LNCaP clone FGC (cell line): ENCODE data around the gene NUSAP1.
"Not testable (repeated sequence)": the region's sequence is repeated elsewhere in the genome, so short reads cannot be mapped to it uniquely, and the experiment has no call there.

Source experiments
- DNase-seq: peaks from one replicate; pipeline ENCODE4 v3.0.0-alpha.2; 2011; ENCODE audit warnings: low read depth
- H3K4me3 ChIP-seq: 2 replicates; pipeline ENCODE4 v1.5.1; 2011; ENCODE audit warnings: mild to moderate bottlenecking, low read depth, low read length, control low read depth
- CTCF ChIP-seq: IDR thresholded peaks from 2 replicates; pipeline ENCODE4 v1.5.1; 2012; ENCODE audit warnings: mild to moderate bottlenecking; ENCODE audit not compliant: control insufficient read depth, insufficient read depth; ENCODE audit errors: extremely low read depth

The NUSAP1 gene

GRCh38 chr15:41288464-41288863 lies 44.2 kb upstream of the NUSAP1 start:
- DNase-seq: no peak
- no peak overlapping the region for H3K4me3 ChIP-seq
- no peak for TF ChIP-seq CTCF

GRCh38 chr15:41289953-41290352 lies 42.7 kb upstream of the NUSAP1 start:
- DNase-seq: peak; percentile 30
- no peak for TF ChIP-seq CTCF
- H3K4me3 ChIP-seq: no peak overlapping the region

- no peak for DNase-seq
- TF ChIP-seq CTCF: no peak
- H3K4me3 ChIP-seq: no peak overlapping the region
Measured at GRCh38 chr15:41291065-41291631, 41.5 kb upstream of the NUSAP1 start.

GRCh38 chr15:41292521-41292920 lies 40.2 kb upstream of the NUSAP1 start:
- TF ChIP-seq CTCF: no peak
- no peak overlapping the region for H3K4me3 ChIP-seq
- no peak for DNase-seq

GRCh38 chr15:41301139-41301538 lies 31.5 kb upstream of the NUSAP1 start:
- H3K4me3 ChIP-seq, DNase-seq: not testable (repeated sequence)

GRCh38 chr15:41301587-41301986 lies 31.1 kb upstream of the NUSAP1 start:
- no peak overlapping the region for H3K4me3 ChIP-seq
- no peak for DNase-seq

GRCh38 chr15:41304149-41304770 lies 28.4 kb upstream of the NUSAP1 start:
- no peak for TF ChIP-seq CTCF
- no peak overlapping the region for H3K4me3 ChIP-seq
- no peak for DNase-seq

More at GRCh38 chr15:41301587-41301986, 31.1 kb upstream of the NUSAP1 start:
- TF ChIP-seq CTCF: no peak
